HFF-Myc (cell line): ENCODE measurements around the gene DHX29.

Source experiments
- DNase-seq: peaks from one replicate; pipeline ENCODE4 v3.0.0-alpha.2; 2011; ENCODE audit warnings: low read depth; ENCODE audit errors: extremely low read depth
- H3K4me3 ChIP-seq: replicated peaks from 2 replicates; pipeline ENCODE4 v1.5.1; 2011; ENCODE audit warnings: low read depth, mild to moderate bottlenecking, control low read depth, low read length
- CTCF ChIP-seq: IDR thresholded peaks from 2 replicates; pipeline ENCODE4 v1.5.1; 2012; ENCODE audit warnings: mild to moderate bottlenecking, low read depth, low read length, control low read depth; ENCODE audit errors: missing control alignments

Gene DHX29

GRCh38 chr5:55227664-55228430, 79.6 kb downstream of the DHX29 start:
- no peak for DNase-seq
- H3K4me3 ChIP-seq = peak overlapping the region; percentile 32
- no peak for TF ChIP-seq CTCF

GRCh38 chr5:55226934-55227663, 80.4 kb downstream of the DHX29 start, which contains the start of gene MCIDAS:
TSS of gene MCIDAS (minus strand) at chr5:55227315. CDS start at chr5:55227138, 177 bp downstream.
- TF ChIP-seq CTCF = no peak
- DNase-seq = no peak
- peak within 1 kb of the TSS; percentile 32 for H3K4me3 ChIP-seq

GRCh38 chr5:55226027-55226933, 81.2 kb downstream of the DHX29 start:
- peak; percentile 84 for TF ChIP-seq CTCF
- peak overlapping the region; percentile 32 for H3K4me3 ChIP-seq
- no peak for DNase-seq

- no peak for TF ChIP-seq CTCF
- DNase-seq = no peak
- no peak overlapping the region for H3K4me3 ChIP-seq
These were observed 82.1 kb downstream of the DHX29 start for GRCh38 chr5:55225346-55225745.

GRCh38 chr5:55223812-55224240, 83.7 kb downstream of the DHX29 start:
- no peak for TF ChIP-seq CTCF
- no peak for DNase-seq
- H3K4me3 ChIP-seq = no peak overlapping the region
